NCI-H1694 treated with DMSO at 0.1 percent for 48 hours (cell line): ENCODE results near the gene OCEL1.
A peak's percentile ranks its signal among the peaks of the same experiment; 100 is the strongest.

Experiments used
- DNase-seq: peaks from one replicate; lab custom pipeline; 2025; lab: John Stamatoyannopoulos, UW

OCEL1 gene

DNA sequence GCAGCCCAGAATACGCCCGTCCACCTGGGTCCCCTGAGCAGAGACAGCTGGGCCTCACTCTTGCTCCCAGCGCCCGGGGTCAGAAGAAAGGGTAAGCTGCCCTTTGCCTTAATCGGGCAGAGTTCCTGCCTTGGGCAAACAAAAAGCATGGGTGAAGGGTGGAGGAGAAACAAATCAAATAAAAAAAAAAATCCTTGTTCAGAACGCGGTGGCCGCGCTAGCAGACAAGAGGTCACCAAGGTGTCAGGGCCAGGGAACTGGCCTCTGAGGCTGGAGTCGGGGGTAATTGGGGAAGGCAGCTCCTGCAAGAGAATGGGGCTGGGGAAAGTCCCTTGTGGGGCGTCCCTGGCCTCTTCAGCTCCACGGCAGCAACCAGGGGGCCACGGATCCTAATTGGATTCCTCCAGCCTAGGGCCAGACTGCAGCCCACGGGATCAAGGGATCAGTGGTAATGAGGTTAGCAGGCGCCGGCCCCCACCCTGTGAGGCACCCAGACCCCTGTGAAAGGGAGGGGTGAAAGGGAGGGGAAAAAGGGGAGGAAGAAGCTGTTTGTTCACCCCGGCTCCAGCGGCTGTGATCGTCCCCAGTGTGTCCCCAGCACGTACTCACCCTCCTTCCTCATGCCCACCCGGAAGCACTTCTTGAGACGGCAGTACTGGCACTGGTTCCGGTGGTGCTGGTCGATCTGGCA, 14.2 kb downstream of the OCEL1 start:
- no peak for DNase-seq

DNA sequence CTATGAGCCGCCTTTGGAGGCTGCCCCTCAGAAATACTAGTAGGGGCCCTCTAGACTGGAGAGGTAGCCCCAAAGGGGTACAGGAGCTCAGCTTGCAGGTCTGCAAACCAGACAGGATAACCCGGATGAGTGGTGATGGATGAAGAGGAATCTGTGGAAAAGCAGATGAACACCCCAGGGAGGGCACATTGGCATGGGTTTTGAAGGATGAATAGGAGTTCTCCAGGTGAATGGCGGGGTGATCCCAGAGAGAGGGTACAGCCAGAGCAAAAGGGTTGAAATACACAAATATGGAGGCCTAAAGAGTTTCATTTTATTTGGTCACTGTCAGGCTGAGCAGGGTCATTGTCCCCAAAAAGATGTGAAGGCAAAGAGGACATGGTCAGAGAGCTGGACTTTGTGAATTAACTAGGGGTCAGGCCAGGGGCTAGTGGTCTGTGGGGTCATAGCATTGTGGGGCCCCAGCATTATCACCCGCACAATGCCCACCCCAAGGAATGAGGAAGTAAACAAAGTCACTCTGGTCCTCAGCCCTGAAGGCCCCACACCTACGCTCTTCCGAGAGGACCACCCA, 14.9 kb downstream of the OCEL1 start:
- DNase-seq: no peak

DNA sequence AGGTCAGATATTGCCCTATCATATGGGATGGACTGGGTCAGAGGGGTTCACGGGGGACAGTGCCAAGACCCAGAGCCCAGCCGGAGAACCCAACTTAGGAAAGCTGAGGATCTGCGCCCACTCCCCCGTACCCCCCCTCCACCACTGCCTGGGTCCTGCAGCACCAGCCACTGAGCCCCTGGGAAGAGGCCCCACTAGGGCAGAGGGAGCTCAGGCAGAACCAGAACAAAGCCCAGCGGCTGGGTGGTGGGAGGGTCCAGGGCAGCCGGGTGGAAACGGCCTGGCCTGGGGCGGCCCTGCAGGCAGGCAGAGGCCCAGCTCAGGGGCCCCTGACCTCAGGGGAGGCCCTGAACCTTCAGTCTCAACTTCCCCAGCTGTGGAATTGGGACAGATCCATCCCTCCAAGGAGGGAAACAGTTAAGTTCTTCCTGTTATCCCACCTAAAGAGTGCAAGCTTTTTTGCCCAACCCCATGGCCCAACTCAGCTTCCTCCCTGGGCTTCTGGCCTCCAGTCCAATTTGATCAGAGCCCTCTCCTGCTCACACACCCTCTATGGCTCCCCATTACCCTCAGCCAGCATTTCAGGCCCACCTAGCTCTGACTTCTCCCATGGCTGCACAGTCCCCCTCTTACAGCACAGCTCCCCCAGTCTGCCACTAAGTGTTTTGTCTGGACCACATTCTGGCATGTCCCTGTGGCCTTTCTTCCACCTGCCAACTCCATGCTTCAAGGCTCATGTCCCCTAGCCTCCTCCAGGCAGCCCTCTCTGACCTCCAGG, 16.6 kb downstream of the OCEL1 start:
- DNase-seq: no peak

DNA sequence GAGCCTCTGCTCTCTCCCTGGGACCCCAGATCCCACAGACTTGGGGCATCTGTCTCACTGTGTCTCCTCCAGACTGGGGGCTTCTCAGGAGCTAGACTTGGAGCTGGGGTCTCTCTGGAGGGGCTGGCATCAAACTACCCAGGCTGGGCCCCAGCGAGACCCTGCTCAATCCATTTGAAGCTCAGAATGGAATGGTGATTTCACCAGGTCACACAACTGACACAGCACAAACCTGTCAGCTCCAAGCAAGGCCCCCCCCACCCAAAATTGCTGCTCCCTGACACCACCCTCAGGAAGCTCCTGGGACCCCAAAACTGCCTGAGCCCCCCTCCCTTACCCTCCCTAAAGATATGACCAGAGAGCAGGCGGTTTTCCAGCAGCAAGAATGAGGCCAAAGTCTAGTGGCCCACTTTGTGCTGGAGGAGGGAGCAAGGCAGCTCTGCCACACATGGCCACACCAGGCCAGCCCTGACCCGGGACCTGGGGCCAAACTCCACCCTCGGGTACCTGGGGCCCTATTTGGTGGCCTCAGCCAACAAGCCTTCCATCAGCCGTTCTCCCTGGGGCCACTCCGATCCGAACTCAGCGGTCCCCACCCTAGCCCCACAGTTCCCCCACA, 17.3 kb downstream of the OCEL1 start:
- no peak for DNase-seq

DNA sequence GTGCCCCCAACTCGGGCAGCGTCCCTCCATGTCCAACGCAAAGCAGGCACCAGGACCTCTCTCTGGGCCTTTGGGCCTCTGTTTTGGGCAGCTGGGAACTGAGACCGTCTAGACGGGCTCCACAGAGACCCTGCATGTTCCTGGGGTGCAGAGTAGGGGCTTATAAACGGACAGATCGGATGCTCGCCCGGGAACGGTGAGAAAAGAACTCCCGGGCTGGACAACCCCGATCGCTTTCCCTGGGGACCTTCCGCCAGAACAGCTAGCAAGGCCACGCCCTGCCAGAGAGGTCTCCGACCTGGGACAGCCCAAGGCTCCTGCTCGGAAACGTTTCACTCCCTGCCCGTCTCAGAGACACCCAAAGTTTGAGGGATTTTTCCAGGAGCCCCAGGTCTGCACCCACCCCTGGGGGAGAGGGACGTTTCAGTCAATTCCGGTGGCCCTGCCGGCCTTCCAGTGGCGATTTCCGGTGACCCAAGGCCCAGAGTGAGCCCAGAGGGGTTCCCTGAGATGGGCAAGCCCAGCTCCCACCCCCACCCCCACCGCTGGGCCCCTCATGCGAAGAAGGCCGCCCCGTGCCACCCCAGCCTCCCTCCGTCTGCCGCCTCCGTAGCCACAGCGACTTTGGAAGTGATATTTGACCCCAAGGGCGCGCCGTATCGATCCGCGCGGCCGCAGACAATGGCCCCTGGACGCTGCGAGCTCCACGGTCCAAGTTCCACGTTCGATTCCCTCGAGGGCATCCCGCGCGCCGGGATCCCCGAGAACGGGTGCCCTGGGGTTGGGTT, 18.0 kb downstream of the OCEL1 start:
- no peak for DNase-seq

DNA sequence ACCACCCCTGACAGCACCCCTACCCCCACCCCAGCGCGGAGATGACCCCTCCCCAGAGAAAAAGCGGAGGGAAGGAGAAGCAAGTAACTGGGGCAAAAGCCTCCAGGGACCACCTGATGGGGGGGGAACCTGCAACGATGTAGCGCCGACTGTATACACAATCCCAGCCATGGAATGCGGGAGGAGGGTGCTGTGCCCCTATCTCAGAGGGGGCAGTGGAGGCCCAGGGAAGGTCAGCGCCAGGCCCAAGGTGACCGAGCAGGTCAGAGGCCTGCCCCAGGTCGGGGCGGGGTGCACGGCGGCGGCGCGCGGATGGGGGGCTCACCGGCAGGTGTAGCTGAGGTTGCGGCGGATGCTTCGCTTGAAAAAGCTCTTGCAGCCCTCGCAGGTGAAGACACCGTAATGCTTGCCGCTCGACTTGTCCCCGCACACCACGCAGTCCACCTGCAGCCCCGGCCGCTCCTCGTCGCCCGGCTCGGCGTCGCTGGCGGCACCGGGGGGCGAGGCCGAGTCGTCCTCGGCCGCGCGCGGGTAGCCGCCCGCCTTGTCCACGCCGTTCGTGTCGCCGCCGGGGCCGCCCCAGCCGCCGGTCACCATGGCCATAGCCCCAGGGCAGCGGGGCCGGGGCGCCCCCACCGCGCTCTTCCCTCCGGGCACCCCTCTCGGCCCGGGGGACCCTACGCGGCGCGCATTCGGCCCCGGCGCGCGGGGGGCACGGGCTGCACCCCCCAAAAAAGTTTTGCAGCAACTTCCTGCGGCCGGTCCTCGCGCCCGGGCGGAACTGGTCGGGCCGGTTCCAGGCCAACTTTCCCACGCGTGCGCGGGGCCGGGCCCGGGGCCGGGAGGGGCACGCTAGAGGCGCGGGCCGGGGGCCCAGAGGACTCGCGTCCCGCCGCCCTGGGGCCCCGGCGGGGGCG, 18.9 kb downstream of the OCEL1 start:
- no peak for DNase-seq

DNA sequence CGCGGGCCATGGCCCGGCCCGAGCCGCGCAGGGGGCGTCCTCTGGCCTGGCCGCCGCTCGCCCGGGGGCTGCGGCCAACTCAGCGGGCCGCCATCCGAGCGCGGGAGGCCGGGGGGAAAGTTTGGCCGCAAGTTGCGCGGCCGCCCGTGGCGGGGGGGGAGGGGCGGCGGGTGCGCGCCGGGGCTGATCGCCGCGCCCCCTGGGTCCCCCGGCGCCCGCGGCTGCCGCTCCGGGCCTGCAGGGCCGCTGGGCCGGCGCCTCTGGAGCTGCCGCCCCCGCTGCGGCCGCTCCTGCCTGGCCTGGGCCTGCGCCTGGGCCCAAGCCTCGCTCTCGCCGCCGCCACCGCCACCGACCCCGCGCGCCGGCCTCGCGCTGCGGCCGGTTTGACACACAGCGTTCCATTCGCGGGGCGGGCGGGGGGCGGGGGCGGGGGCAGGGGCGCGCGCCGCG, 19.5 kb downstream of the OCEL1 start, which contains the start of gene NR2F6:
NR2F6 (minus strand) TSS at position 385 of the 450 bp plus-strand sequence. CDS start 699 bp downstream, outside the sequence.
- no peak for DNase-seq

DNA sequence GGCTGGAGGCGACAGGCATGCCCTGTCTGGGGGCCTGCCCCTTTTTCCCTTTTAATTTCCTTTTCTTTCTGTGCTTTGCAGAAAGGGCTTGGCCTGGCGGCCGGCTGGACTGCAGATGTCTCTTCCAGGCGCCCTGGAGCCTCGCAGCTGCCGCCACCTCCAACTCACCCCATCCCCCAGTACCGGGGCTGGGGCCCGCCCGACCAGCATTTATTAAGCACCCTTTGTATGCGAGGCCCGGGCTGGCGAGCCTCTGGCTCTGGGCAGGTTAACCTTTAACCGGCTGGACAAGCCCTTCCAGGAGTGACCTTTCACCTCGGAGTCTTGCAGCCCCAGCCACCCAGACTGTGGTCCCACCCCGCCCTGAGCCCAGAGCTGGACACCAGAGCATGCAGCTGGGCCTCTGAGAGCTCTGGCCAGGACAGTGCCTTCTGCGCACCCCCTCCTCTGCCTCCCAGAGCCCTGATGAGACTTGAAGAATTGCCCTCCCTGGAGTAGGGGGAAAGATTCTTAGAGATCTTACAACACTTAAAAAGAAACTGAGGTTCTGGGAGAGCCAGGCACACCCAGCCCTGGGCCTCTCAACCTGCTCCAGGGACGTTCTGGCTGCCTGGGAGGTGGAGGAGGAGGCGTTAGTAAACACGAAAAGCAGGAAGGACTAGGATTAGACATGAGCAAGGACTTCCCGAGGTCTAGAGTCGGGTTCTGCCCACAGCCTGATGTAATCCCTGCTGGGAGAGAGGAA, 20.8 kb downstream of the OCEL1 start:
- DNase-seq: no peak

DNA sequence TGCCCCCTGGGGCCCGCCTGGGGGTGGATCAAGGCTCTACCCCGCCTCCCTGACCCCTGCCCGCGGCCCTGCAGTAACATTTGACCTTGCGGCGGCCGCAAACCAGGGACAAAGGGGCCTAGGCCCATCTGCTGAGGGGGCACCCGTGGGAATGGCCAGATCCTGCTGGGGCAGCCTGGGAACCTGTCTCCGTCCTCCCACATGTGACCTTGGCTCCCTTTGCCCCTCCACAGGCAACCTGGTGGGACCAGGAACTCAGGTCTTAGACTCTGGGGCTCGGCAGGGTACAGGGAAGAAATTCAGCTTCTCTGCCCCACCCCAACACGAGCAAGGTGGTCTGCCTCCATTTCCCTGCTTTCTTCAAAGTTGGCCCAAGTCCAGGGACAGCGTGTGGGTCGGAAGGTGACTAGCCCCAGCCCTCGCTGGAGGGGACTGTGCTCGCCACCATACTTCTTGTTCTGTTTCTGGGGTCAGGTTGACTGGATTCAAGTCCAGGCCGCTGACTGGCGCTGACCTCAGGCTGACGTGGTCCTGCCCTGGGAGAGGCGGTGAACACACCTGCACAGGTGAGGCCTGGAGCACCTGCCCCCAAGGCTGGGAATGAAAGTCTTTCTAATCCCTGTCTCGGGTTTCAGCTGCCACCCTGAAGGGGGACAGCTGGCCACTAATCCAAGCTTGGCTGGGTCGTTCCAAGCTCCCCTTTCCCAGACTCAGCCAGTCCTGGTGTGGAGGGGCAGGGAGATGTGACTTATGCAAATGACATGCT, 22.2 kb downstream of the OCEL1 start:
- DNase-seq: no peak

DNA sequence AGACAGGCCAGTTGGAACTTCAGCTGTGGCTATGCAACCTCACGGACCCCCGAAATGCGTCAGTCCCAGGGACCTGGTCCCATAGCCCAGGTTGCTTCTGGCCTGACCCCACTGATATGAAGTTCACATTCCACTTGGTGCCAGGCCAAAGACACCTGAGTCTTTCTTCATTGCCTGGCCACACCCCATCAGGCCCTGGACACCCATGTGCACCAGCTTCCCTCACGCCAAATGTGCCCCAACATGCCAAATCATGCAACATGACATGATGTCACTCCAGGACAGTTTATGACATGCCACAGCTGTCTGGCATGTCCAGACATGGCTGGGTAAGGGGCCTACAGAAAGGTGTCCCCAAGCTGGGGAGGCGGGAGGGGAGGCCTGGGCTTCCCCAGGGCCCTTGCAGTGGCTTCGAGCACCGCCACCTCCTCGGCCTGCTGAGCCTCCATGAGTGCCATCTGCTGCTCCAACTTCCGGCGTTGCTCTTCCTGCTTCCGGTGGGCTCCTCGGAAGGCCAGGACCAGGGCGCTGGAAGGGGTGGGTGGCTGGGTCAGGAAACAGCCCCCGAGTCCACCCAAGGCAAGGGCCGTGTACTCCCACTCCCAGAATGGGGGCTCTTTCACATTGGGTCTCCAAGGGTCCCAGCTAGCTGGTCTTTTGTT, 24.0 kb downstream of the OCEL1 start:
- DNase-seq: no peak

DNA sequence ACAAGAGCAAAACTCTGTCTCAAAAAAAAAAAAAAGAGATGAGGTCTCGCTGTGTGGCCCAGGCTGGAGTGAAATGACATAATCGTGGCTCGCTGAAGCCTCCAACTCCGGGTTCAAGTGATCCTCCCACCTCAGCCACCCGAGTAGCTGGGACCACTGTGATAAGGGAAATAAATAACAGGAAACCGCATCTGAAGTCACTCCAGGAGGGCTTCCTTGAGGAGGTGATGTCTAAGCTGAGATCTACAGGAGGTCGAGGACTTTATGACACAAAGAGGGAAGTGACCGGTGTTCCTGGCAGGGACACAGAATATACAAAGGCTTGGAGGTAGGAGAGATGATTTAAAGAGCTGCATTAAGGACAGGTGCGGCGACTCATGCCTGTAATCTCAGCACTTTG, 28.6 kb downstream of the OCEL1 start:
- no peak for DNase-seq

DNA sequence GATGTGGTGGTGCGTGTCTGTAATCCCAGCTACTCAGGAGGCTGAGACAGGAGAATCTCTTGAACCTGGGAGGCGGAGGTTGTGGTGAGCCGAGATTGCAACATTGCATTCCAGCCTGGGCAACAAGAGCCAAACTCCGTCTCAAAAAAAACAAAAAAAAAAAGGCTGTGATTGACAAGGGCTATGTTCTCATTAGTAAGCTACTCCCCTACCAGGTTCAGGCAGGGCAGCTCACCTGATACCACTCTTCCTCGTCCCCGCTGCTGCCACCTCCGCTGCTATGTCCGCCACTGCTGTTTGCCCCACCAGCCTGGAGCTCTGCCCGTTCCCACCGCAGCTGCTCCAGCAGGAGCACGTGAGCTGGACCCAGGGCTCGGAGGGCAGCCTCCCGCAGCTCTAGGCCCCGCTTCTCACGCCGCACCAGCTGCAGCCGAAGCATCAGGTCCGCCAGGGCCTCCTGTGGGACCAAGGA, 29.2 kb downstream of the OCEL1 start:
- DNase-seq: no peak

DNA sequence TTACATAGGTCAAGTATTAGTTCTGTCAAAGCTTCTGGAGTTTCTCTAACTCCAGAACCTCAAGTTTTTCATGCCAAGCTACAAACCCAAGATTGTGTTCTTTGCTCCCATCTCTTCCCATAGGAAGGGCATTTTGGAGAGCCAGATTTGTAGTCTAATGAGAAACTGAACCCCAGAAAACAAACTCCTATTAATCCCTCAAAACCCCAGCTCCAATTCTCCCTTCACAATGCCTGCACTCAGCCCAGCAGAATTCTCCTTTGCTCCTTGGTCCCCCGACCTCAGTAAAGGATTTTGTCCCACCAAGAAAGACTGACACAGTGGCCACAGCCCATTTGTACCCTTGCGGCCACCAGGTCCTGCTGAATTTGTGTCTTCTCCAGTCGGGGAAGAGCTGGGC, 30.1 kb downstream of the OCEL1 start:
- no peak for DNase-seq

DNA sequence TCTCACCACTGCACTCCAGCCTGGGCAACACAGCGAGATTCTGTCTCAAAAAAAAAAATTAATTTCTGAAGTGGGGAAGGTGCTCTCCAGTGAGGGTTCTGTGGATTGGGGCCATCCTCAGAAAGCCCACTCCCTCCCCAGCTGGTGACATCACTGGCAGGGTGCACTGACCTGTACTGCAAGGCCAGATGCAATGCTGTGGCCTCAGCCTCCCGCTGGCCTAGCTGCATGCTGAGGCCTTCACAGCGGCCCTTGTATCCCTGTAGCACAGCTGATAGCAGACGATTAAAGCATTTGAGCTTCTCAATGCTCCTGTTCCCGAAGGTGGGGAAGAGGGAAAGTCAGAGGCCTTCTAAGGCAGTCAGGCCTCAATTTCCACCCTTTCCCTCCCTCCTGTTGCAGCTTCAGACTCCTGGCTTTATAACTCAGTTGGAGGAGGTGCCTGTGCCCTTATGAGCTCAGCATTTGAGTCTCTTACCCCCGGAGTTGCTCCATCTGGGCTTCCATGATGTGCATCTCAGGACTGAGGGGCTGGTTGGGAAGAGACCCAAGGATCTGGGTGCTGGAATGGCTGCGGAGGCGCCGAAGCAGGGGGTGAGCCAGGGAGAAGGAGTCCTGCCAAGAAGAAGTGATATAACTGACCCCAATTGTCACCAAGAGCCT, 33.2 kb downstream of the OCEL1 start:
- DNase-seq: no peak

DNA sequence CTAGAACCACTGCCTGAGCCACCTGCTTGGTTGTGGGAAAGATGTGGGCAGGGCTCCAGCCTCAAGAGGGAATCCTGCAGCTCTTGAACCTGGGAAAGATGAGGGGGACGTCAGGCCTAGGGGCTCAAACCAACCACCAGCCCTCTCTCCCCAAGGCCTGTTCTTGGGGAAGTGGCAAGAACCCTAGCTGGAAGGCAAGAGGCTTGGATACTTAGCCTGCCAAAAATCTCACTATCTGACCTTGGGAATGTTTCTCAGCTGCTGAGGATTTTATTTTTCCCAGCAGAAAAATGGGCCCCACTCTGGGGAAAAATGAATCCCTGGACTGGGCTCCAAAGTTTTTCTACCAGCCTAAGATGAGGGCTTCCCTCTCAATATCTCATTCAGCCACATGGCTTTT, 33.9 kb downstream of the OCEL1 start:
- DNase-seq: no peak

DNA sequence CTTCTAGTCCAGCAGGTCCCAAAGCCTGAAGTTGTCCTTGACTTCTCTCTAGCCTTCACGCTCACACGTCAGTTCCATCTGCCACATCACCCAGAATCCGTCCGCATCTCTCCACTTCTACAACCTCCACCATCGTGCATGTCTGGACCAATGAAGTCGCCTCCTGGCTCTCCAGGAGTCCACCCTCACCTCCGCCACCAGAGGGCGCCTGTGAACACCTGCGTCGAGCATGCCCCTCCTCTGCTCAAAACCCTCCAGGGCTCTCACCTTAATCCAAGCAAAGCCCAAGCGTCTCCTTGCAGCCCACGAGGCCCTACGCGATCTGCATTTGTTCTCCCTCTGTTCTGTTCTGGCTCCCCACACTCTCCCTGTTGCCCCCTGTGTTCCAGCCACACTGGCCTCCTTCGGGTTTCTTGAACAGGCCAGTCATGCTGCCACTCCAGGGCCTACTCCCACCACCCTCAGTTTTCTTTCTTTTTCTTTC, 34.9 kb downstream of the OCEL1 start:
- DNase-seq: peak; percentile 76

DNA sequence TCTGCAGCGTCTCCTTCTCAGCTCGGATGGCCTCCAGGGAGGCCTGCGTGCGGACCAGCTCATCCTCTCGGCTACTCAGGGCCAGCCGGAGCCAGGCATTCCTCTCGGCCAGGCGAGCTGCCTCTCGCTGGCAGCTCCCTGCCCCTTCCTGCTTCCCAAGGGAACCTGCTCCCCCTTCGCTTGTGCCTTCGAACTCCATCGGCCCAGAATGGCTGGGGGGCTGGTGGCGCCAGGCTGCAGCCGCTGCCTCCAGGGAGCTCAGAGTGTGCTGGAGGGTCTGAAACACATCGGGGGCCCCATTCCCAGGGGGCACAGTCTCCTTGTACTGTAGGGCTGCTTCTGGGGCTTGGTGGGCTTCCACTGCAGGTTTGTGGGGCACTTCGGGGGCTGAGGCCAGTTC, 36.5 kb downstream of the OCEL1 start:
- no peak for DNase-seq
